A673 (cell line): ENCODE data around the gene FAM219B. TPM values are rescaled to one million over a fixed set of nuclear protein-coding genes. Genes with fewer than 3 reads are reported as not detected.

Experiments used
- BruUV-seq: library from RNA; stranded (reverse); fragments of 400-500 nt; replicated peaks from 2 replicates; lab custom pipeline; 2021; lab: Mats Ljungman, UMichigan
- CTCF ChIA-PET: fragments of 300-600 bp; sonication (Branson Sonifier 250); formaldehyde crosslinking; loops from one replicate; lab custom pipeline; 2022; ENCODE audit warnings: antibody characterized with exemption; lab: Charles Lee
- POLR2A ChIA-PET: fragments of 300-600 bp; sonication (Branson Sonifier 250); formaldehyde crosslinking; loops from one replicate; lab custom pipeline; 2022; ENCODE audit warnings: antibody characterized with exemption; ENCODE audit not compliant: low non-redundant PET; lab: Charles Lee
- DNase-seq: peaks from one replicate; pipeline ENCODE4 v3.0.0-alpha.2; 2015; ENCODE audit warnings: low spot score
- H3K27ac ChIP-seq: fragments of 200-600 bp; sonication (generic); 2 replicates; pipeline ENCODE4 v1.5.1; 2016; ENCODE audit warnings: mixed run types, low read depth, mild to moderate bottlenecking, mixed read lengths, antibody characterized with exemption, low read length; ENCODE audit not compliant: poor library complexity, severe bottlenecking
- H3K27me3 ChIP-seq: fragments of 200-600 bp; sonication (generic); replicated peaks from 2 replicates; pipeline ENCODE4 v1.6.1; 2017; ENCODE audit warnings: mixed run types, low read depth, mild to moderate bottlenecking, mixed read lengths, antibody characterized with exemption, low read length; ENCODE audit not compliant: insufficient read depth, poor library complexity
- H3K36me3 ChIP-seq: fragments of 200-600 bp; sonication (generic); 2 replicates; pipeline ENCODE4 v1.6.1; 2016; ENCODE audit warnings: mixed run types, mild to moderate bottlenecking, mixed read lengths, antibody characterized with exemption, low read length; ENCODE audit not compliant: insufficient read depth, poor library complexity, severe bottlenecking
- H3K4me1 ChIP-seq: fragments of 200-600 bp; sonication (generic); 2 replicates; pipeline ENCODE4 v1.6.1; 2017; ENCODE audit warnings: mixed run types, mild to moderate bottlenecking, mixed read lengths, antibody characterized with exemption, low read length; ENCODE audit not compliant: insufficient read depth, poor library complexity, severe bottlenecking
- H3K4me3 ChIP-seq: fragments of 200-600 bp; sonication (generic); 2 replicates; pipeline ENCODE4 v1.5.1; 2016; ENCODE audit warnings: low read depth, mixed run types, mild to moderate bottlenecking, mixed read lengths, low read length; ENCODE audit not compliant: poor library complexity, severe bottlenecking
- H3K9me3 ChIP-seq: fragments of 200-600 bp; sonication (generic); 2 replicates; pipeline ENCODE4 v1.6.1; 2016; ENCODE audit warnings: mixed run types, low read depth, mild to moderate bottlenecking, mixed read lengths, antibody characterized with exemption, low read length; ENCODE audit not compliant: poor library complexity, severe bottlenecking
- CTCF ChIP-seq: fragments of 300-800, 200-600 bp; sonication (generic); conservative IDR thresholded peaks from 2 replicates; pipeline ENCODE4 v1.5.1; 2017; ENCODE audit warnings: low read depth, mild to moderate bottlenecking, antibody characterized with exemption, low read length, moderate library complexity, mixed read lengths
- EZH2 ChIP-seq: fragments of 200-600 bp; sonication (generic); IDR thresholded peaks from 2 replicates; pipeline ENCODE4 v1.6.1; 2017; ENCODE audit warnings: borderline replicate concordance, low read depth, mild to moderate bottlenecking, mixed read lengths, antibody characterized with exemption, low read length; ENCODE audit not compliant: poor library complexity, severe bottlenecking
- intact Hi-C: fragments of 100-400 bp; cut with micrococcal nuclease; formaldehyde crosslinking; loops from one replicate; pipeline ENCODE4 v1.10.0; 2022; ENCODE audit not compliant: unreplicated experiment
- total RNA-seq: library from RNA; stranded (reverse); gene quantifications from 2 replicates; pipeline ENCODE4 v1.2.3, GENCODE V29; 2021

The FAM219B gene
- total RNA-seq, 1 experiment from 2014 or later = 86.6 TPM

- intact Hi-C loops = no loop called here
- Histone ChIP-seq H3K27ac (peak overlapping the region; percentile 79), H3K9me3 (no peaks in the 10 kb centered on the region), H3K4me1 (peaks cover 25% of the 10 kb centered on the region), H3K4me3 (peak overlapping the region; percentile 90), H3K36me3 (no peaks in the 10 kb centered on the region), H3K27me3 (no peaks in the 10 kb centered on the region)
- DNase-seq = peak; percentile 62
- ChIA-PET POLR2A (interaction anchor here (0.6 kb wide), 1 partner anchor 14 kb away, joined by 3 read pairs; no protein-coding TSS in a partner anchor), CTCF (interaction anchor here (0.6 kb wide), 1 partner anchor 578 kb away, joined by 5 read pairs; the partner anchor contains the start of gene SIN3A)
- TF ChIP-seq CTCF (no peak), EZH2 (no peak)
- BruUV-seq = no TSS peak
Measured at GRCh38 chr15:74873756-74874424, 32.8 kb downstream of the FAM219B start.

GRCh38 chr15:74873036-74873755 is 33.5 kb downstream of the FAM219B start, which contains the start of gene SCAMP2:
Gene SCAMP2 (minus strand): TSS chr15:74873365. CDS start chr15:74873255, 110 bp downstream.
- Histone ChIP-seq H3K4me1 (peaks cover 25% of the 10 kb centered on the region), H3K36me3 (peaks cover 5% of the 10 kb centered on the region), H3K4me3 (peak within 1 kb of the TSS; percentile 90), H3K27ac (peak within 1 kb of the TSS; percentile 97), H3K9me3 (peaks cover 4% of the 10 kb centered on the region), H3K27me3 (no peaks in the 10 kb centered on the region)
- BruUV-seq = no TSS peak
- no peak for TF ChIP-seq EZH2
- TF ChIP-seq CTCF = no peak
- intact Hi-C loops = no loop called here
- peak; percentile 98 for DNase-seq
- ChIA-PET CTCF (no interaction called here), POLR2A (interaction anchor here (0.6 kb wide), 1 partner anchor 15 kb away, joined by 3 read pairs; no protein-coding TSS in a partner anchor)

- BruUV-seq = TSS peak; percentile 40
- Histone ChIP-seq H3K27me3 (no peaks in the 10 kb centered on the region), H3K4me3 (peak overlapping the region; percentile 90), H3K4me1 (peaks cover 25% of the 10 kb centered on the region), H3K9me3 (peaks cover 9% of the 10 kb centered on the region), H3K27ac (peak overlapping the region; percentile 97), H3K36me3 (peaks cover 10% of the 10 kb centered on the region)
- TF ChIP-seq CTCF = no peak
- TF ChIP-seq EZH2 = no peak
- intact Hi-C loops = no loop called here
- DNase-seq = no peak
- POLR2A ChIA-PET = no interaction called here
- CTCF ChIA-PET = no interaction called here
Measured at GRCh38 chr15:74872702-74873035, 34.0 kb downstream of the FAM219B start.
